GM21576 (cell line): ENCODE measurements around the gene BPIFB3.
"Not testable (repeated sequence)": the region's sequence is repeated elsewhere in the genome, so short reads cannot be mapped to it uniquely, and the experiment has no call there.

ENCODE experiments used
- ATAC-seq: cut with Tn5 transposase; IDR thresholded peaks from one replicate; pipeline ENCODE4 v1.9.1; 2021; ENCODE audit warnings: mild to moderate bottlenecking, moderate library complexity; ENCODE audit not compliant: unreplicated experiment

Gene BPIFB3

GRCh38 chr20:33083544-33084340 lies 30.0 kb downstream of the BPIFB3 start:
- no peak for ATAC-seq

GRCh38 chr20:33084722-33085121 lies 31.0 kb downstream of the BPIFB3 start:
- ATAC-seq = no peak

GRCh38 chr20:33086052-33086722 lies 32.5 kb downstream of the BPIFB3 start:
- ATAC-seq = no peak

GRCh38 chr20:33091147-33091546 lies 37.4 kb downstream of the BPIFB3 start:
- ATAC-seq = no peak

DNA sequence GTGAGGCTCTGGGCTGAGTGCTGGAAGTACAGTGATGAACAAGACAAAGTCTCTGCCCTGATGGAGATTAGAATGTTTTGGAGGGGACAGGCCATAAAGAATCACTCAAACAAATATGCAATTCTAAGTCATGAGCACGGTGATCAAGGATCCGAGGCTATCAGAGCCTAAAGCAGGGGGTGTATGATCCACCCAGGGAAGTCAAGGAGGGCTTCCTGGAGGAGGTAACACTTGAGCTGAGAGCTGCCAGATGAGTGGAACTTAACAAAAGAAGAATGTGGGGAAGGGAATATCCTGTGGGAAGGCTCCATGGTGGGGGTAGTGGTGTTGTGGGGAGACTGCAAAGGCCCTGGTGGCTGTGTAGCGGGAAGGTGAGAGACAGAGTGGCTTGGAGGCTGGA lies 38.0 kb downstream of the BPIFB3 start:
- no peak for ATAC-seq

DNA sequence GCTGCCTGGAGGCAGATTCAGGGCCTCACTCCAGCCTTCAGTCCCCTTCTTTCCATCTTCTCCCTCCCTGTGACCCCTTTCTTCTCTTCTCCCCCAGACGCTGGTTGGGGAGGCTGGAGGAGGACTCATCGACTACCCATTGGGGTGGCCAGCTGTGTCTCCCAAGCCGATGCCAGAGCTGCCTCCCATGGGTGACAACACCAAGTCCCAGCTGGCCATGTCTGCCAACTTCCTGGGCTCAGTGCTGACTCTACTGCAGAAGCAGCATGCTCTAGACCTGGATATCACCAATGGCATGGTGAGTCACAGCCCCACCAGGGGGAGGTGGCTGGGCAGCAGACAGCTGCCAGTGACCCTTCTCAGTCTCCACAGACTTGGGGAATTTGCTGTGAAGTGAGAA lies 38.7 kb downstream of the BPIFB3 start:
- no peak for ATAC-seq

DNA sequence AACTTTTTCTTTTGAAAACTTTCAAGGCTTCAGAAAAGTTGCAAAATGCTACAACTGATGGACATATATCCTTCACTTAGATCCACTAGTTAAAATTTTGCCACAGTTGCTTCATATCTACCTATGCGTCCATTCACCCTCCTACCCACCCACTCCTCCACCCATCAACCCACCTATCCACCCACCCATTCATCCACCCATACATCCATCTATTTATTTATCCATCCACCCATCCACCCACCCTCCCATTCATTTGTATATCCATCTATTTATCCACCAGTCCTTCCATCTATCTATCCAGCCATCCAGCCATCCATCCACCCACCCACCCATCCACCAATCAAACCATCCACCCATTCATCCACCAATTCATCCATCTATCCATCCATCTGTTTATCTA lies 39.4 kb downstream of the BPIFB3 start:
- no peak for ATAC-seq

GRCh38 chr20:33093582-33093981 lies 39.9 kb downstream of the BPIFB3 start:
- ATAC-seq = no peak

DNA sequence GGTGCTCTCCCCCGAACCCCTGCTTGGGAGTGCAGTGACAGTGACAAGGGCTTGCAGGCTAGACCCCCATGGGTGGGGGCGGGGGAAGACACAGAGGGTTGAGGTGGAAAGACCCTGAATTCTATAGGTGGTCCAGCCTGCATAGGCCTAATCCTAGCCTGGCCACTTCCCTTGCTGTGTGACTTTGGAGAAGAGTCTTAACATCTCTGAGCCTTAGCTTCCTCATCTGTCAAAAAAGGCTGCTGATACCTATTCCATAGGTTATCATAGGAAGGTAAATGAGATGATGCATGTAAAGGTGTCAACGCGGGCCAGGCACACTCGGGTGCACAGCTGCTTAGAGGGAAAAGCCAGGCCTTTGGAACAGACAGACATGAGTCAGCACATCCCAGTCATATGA lies 41.5 kb downstream of the BPIFB3 start:
- ATAC-seq = no peak

DNA sequence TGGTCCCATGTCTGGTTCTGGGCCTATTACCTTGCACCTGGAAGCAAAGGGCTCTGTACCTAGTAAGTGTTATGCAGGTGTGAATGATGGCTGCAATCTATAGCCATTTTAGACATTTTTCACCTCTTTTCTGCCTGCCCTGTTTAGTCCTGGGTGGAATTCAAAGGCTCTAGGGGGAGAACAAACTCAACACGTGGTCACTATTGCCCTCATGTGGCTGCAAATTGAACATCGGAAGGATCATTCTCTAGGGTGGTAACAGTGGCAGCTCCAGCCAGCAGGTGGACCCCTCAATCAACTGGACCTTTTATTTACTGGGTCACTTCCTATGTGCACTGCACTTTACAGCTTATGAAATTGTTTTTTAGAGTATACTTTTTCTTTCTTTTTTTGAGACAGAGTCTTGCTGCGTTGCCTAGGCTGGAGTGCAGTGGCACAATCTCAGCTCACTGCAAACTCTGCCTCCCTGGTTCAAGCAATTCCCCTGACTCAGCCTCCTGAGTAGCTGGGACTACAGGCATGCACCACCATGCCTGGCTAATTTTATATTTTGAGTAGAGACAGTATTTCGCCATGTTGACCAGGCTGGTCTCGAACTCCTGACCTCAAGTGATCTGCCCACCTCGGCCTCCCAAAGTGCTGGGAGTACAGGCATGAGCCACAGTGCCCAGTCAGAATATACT lies 42.3 kb downstream of the BPIFB3 start:
- not testable (repeated sequence) for ATAC-seq

DNA sequence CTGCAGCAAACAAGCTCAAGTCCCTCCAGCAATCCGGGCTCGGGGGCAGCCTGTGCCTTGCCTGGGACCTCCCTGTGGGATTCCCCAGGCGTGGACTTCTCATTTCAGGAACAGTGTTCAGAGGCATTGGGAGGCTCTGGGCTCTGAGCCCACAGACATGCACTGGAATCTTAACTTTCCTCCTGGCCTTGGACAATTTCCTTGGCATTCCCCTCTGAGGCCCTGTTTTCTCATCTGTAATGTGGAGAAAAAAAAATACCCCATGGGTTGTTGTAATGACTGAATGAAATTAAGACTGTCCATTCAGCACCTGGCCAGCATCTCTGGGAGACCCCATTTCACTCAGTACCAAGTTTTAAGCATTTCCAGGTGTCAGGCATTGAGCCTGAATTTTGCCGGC lies 43.3 kb downstream of the BPIFB3 start:
- no peak for ATAC-seq

DNA sequence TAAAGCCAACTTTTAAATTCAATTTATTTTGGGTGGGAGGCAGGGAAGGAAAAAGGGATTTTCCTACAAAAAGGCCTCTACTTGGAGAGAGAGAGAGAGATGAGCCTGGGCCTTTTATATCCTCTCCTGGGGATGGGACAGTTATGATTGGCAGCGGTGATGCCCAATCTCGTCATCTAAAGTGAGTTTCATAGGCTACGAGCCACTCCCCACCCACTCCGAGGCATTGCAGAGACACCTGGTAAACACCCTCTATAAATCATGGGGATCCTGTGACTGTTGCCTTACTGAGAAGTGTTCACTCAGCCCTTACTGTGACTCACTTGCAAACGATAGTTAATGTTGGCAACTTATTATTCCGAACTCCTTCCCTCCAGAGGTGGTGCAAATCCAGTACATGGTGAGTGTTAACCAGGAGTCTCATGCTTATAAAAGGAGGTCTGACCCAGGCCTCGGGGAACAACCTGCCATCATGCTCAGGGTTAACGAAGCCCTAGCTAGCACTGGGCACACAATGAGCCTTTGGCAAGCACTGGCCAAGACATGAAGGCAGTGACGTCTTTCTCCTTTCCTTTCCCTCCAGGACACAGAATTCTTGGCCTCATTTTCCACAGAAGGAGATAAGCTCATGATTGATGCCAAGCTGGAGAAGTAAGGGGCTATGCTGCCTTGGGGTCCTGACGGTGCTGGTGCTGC lies 46.3 kb downstream of the BPIFB3 start:
- ATAC-seq = no peak

DNA sequence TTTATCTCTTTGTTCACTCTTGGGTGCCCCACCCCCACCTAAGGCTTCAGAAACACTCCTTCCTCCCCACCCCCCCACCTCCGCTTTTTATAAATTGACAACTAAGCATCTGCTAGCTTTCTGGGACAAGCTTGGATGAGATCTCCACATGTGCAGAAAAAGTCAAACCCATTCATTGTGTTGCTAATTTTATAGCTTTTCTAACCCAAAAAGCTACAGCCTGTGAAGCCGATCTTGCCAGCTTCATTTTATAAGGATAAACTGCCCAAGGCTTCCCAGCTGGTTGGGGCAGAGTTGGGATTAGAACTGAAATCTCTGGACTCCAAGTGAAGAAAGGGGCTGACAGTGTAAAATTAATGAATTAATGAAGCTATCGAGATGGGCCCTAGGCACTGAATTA lies 49.9 kb downstream of the BPIFB3 start:
- no peak for ATAC-seq

- no peak for ATAC-seq
Measured at GRCh38 chr20:33104336-33104735, 50.6 kb downstream of the BPIFB3 start.

DNA sequence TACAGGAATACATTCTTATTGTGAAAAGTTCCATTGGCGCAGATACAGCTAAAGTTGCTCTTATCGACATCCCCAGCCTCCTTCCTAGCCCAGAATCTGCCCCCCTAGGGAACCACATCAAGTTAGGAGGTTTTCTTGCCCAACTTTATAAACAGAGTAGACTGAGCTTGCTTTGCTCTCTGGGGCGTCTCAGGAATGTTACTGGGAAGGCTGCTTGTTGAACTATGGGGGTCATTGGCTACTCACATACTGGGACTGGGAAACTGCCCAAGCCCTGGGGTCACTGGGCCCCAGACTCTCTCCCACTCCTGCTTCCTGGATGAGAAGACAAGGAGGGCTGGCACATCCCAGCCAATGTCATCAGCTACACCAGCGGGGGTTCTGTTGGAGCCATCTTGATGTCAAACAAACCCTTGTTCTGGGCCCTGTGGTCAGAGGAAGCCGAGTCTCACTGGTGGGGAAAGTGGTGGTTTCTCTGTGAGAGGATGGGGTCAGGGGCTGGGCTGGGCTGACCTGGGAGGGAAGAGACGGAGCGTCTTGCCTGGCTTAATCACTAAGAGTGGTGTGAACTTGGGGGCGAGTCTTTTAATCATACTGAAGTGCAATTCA lies 51.7 kb downstream of the BPIFB3 start:
- ATAC-seq = no peak

DNA sequence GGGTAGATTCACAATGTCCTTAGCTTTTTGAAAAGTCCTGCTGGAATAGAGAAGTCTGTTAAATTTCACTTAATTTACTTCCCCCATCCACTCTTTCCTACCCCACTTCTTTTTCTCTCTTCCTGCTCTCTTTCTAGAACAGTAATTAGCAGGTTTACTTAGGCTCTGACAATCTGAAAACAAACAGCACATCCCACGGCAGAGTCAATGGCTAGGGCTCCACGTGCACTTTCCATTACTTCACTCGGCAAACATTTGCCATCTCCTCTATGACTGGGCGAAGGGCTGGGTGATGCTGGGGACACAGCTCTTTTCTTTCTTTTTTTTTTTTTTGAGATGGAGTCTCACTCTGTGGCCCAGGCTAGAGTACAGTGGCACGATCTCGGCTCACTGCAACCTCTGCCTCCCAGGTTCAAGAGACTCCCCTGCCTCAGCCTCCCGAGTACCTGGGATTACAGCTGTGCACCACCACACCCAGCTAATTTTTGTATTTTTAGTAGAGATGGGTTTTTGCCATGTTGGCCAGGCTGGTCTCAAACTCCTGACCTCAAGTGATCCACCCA lies 52.4 kb downstream of the BPIFB3 start:
- ATAC-seq = not testable (repeated sequence)

DNA sequence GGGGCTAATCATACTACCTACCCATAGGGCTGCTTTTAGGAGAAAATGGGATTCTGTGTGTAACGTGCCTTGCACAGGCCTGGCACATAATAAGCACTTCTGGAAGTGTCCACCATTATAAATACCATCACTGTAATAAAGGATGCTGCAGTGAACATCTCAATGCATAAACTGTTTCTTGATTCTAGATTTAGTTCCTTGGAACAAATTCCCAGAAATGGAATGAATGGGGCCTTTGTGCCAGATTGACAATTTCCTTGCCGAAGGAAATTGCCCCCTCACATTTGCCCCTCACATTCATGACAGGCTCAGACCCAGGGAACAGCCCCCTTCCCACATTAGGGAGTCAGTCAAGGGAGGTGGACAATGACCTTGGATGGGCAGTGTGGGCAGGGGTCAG lies 55.0 kb downstream of the BPIFB3 start:
- no peak for ATAC-seq

DNA sequence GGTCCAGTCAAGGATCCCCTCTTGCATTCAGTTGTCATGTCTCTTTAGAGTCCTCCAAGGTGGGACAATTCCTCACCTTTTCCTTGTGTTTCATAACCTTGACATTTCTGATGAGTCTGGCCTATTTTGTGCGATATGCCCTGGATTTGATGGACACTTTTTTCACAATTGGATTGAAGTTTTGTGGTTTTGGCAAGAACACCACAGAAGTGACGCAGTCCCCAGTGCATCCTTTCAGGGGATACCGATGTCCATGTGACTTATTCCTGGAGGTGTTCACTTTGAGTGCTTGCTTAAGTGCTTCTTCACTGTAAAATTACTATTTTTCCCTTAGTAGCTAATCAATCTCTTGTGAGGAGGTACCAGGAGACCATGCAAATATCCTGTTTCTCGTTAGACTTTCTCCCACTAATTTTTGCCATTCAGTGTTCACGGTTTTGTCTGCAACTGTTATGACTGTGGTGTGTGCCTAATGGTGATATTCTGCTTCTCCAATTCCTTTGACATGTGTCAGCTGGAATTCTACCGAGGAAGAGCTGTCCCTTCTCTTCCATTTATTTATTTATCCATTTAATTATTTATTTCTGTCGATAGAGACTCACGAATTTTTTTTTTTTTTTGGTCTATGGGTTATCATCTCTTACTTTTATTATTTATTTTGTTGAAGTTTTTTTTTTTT lies 56.6 kb downstream of the BPIFB3 start:
- no peak for ATAC-seq

- no peak for ATAC-seq
Measured at GRCh38 chr20:33111306-33111705, 57.6 kb downstream of the BPIFB3 start.
